Gastrocnemius medialis (tissue), 4 donors: Measurements from ENCODE around the gene CRLF2. TPM values are rescaled to one million over a fixed set of nuclear protein-coding genes. Genes with fewer than 3 reads are reported as not detected.

ENCODE experiments used
- ATAC-seq, 2 donors: fragments of 150-250 bp; one replicate each; pipeline ENCODE4 v1.9.1; 2016
- DNase-seq, 2 donors: peaks; one replicate each; pipeline ENCODE4 v3.0.0-alpha.2; 2019
- H3K27ac ChIP-seq, 4 donors: fragments of 200-600 bp; sonication (generic); 1 replicate in 1 of 4; 2 replicates in 3 of 4; pipeline ENCODE4 v1.5.1; 2016 to 2018; ENCODE audit warnings: mild to moderate bottlenecking in 2 of 4, moderate library complexity in 1 of 4
- H3K27me3 ChIP-seq, 3 donors: fragments of 200-600 bp; sonication (generic) in 2 of 3; 1 replicate in 1 of 3; 2 replicates in 2 of 3; pipeline versions ENCODE4 v1.5.1 to v1.6.0; 2016 to 2019; ENCODE audit warnings: mild to moderate bottlenecking in 1 of 3, moderate library complexity in 1 of 3
- H3K36me3 ChIP-seq, 2 donors: fragments of 200-600 bp; sonication (generic) in 1 of 2; one replicate each; pipeline ENCODE4 v1.5.1; 2017 to 2018
- H3K4me1 ChIP-seq, 2 donors: fragments of 200-600 bp; sonication (generic) in 1 of 2; one replicate each; pipeline ENCODE4 v1.5.1; 2016 to 2017; ENCODE audit warnings: mild to moderate bottlenecking in 2 of 2
- H3K4me3 ChIP-seq, 4 donors: fragments of 200-600 bp; sonication (generic) in 3 of 4; 1 replicate in 1 of 4; 2 replicates in 3 of 4; pipeline ENCODE4 v1.5.1; 2016 to 2019; ENCODE audit warnings: mild to moderate bottlenecking in 2 of 4
- H3K9me3 ChIP-seq, 3 donors: fragments of 200-600 bp; sonication (generic) in 2 of 3; 1 replicate in 1 of 3; 2 replicates in 2 of 3; pipeline ENCODE4 v1.5.1; 2016 to 2019
- CTCF ChIP-seq, 5 experiments: fragments of 450-650 bp in 3 of 5; fragments of 200-600 bp in 2 of 5; sonication (generic) in 2 of 5; IDR thresholded peaks in 4 of 5; conservative IDR thresholded peaks in 1 of 5; 1 replicate in 4 of 5; 2 replicates in 1 of 5; pipeline ENCODE4 v1.5.1; 2016 to 2019; ENCODE audit warnings: antibody characterized with exemption in 5 of 5, mild to moderate bottlenecking in 3 of 5, moderate library complexity in 3 of 5
- POLR2A ChIP-seq, 2 donors: fragments of 450-650 bp; IDR thresholded peaks; one replicate each; pipeline ENCODE4 v1.6.1; 2017; ENCODE audit warnings: antibody characterized with exemption in 2 of 2, mild to moderate bottlenecking in 2 of 2, moderate library complexity in 2 of 2
- in situ Hi-C, 4 donors: fragments of 200-750 bp; cut with MboI; loops; one replicate each; pipeline versions ENCODE4 v1.15.0 to v1.8.0; 2017; ENCODE audit warnings: low sequenced_read_pairs in 4 of 4
- intact Hi-C: fragments of 100-400 bp; cut with DNase I; formaldehyde crosslinking; loops from one replicate; pipeline ENCODE4 v1.15.1; 2023; ENCODE audit warnings: low total_unique reads
- total RNA-seq, 4 donors: library from RNA; depleted of rRNA; stranded (reverse); fragments of >200 nt; gene quantifications; one replicate each; pipeline versions ENCODE4 v1.1.0 to v1.2.3, GENCODE V29; 2016

Gene CRLF2
- total RNA-seq, 4 donors from 2014 or later: not detected

GRCh38 chrX:1151378-1152077, 60.9 kb downstream of the CRLF2 start:
- Histone ChIP-seq H3K9me3 (no peaks in the 10 kb centered on the region), H3K4me3 (no peak overlapping the region), H3K4me1 (no peaks in the 10 kb centered on the region), H3K27ac (no peak overlapping the region), H3K36me3 (no peaks in the 10 kb centered on the region), H3K27me3 (no peaks in the 10 kb centered on the region)
- ATAC-seq: no peak
- intact Hi-C loops: no loop called here
- DNase-seq: no peak
- in situ Hi-C loops: no loop called here
- TF ChIP-seq POLR2A (IDR thresholded peaks at IDR 0.05): no peak
- no peak for TF ChIP-seq CTCF (IDR thresholded peaks at IDR 0.05 in 4 of 5, conservative IDR thresholded peaks at IDR 0.05 in 1 of 5)

GRCh38 chrX:1150569-1151347, 61.7 kb downstream of the CRLF2 start:
- H3K9me3 ChIP-seq: no peaks in the 10 kb centered on the region
- no peaks in the 10 kb centered on the region for H3K4me1 ChIP-seq
- intact Hi-C loops (no loop called here), in situ Hi-C loops (no loop called here)
- no peak for DNase-seq
- no peak for TF ChIP-seq CTCF (IDR thresholded peaks at IDR 0.05 in 4 of 5, conservative IDR thresholded peaks at IDR 0.05 in 1 of 5)
- no peak for TF ChIP-seq POLR2A (IDR thresholded peaks at IDR 0.05)
- ATAC-seq: no peak
- H3K4me3 ChIP-seq: no peak overlapping the region
- H3K36me3 ChIP-seq: no peaks in the 10 kb centered on the region
- no peaks in the 10 kb centered on the region for H3K27me3 ChIP-seq
- no peak overlapping the region for H3K27ac ChIP-seq

GRCh38 chrX:1147611-1148515, 64.6 kb downstream of the CRLF2 start:
- intact Hi-C loops: no loop called here
- DNase-seq (no peak), ATAC-seq (no peak)
- Histone ChIP-seq H3K4me3 (no peak overlapping the region), H3K4me1 (no peaks in the 10 kb centered on the region), H3K27ac (no peak overlapping the region), H3K9me3 (no peaks in the 10 kb centered on the region), H3K27me3 (no peaks in the 10 kb centered on the region), H3K36me3 (no peaks in the 10 kb centered on the region)
- no peak for TF ChIP-seq POLR2A (IDR thresholded peaks at IDR 0.05)
- no peak for TF ChIP-seq CTCF (IDR thresholded peaks at IDR 0.05 in 4 of 5, conservative IDR thresholded peaks at IDR 0.05 in 1 of 5)
- in situ Hi-C loops: no loop called here

- no peaks in the 10 kb centered on the region for H3K36me3 ChIP-seq
- H3K27ac ChIP-seq: no peak overlapping the region
- peaks cover 0 to 4% (median 0%) of the 10 kb centered on the region in 3 donors for H3K27me3 ChIP-seq
- no peak overlapping the region for H3K4me3 ChIP-seq
- no peak for TF ChIP-seq CTCF (IDR thresholded peaks at IDR 0.05 in 4 of 5, conservative IDR thresholded peaks at IDR 0.05 in 1 of 5)
- TF ChIP-seq POLR2A (IDR thresholded peaks at IDR 0.05): no peak
- H3K4me1 ChIP-seq: no peaks in the 10 kb centered on the region
- no peaks in the 10 kb centered on the region for H3K9me3 ChIP-seq
- in situ Hi-C loops (no loop called here), intact Hi-C loops (no loop called here)
- no peak for ATAC-seq
- DNase-seq: no peak
Measured at GRCh38 chrX:1144293-1144692, 68.2 kb downstream of the CRLF2 start.

Other genes starting within 250 kb of the CRLF2 start
- 1 to 10 TPM in 2 of 4 donors, under 1 TPM in 2; 0.59 to 1.3 (median 0.89) TPM for gene CSF2RA, start 56.2 kb upstream of the CRLF2 start, total RNA-seq
- gene IL3RA, start 124.1 kb upstream of the CRLF2 start, total RNA-seq: 1 to 10 TPM; 2.8 to 8.0 (median 5.6) TPM
- gene SLC25A6, start 179.5 kb upstream of the CRLF2 start, total RNA-seq: 10 to 100 TPM; 60.0 to 69.9 (median 65.1) TPM
- 10 to 100 TPM; 13.6 to 19.5 (median 13.9) TPM for gene ASMTL, start 240.3 kb upstream of the CRLF2 start, total RNA-seq